Hepatocyte (in vitro differentiated cells): Measurements from ENCODE around the gene SCFD2.

Source experiments
- EZH2 ChIP-seq: fragments of 200-600 bp; sonication (generic); IDR thresholded peaks from 2 replicates; pipeline ENCODE4 v1.6.1; 2016; ENCODE audit warnings: antibody characterized with exemption, mild to moderate bottlenecking, borderline replicate concordance
- TF ChIP-seq, protein P1 (sequence below): fragments of 200-600 bp; sonication (generic); IDR thresholded peaks from 2 replicates; pipeline ENCODE4 v1.5.1; 2016; ENCODE audit warnings: antibody characterized with exemption, mild to moderate bottlenecking; ENCODE audit not compliant: poor library complexity

DNA sequence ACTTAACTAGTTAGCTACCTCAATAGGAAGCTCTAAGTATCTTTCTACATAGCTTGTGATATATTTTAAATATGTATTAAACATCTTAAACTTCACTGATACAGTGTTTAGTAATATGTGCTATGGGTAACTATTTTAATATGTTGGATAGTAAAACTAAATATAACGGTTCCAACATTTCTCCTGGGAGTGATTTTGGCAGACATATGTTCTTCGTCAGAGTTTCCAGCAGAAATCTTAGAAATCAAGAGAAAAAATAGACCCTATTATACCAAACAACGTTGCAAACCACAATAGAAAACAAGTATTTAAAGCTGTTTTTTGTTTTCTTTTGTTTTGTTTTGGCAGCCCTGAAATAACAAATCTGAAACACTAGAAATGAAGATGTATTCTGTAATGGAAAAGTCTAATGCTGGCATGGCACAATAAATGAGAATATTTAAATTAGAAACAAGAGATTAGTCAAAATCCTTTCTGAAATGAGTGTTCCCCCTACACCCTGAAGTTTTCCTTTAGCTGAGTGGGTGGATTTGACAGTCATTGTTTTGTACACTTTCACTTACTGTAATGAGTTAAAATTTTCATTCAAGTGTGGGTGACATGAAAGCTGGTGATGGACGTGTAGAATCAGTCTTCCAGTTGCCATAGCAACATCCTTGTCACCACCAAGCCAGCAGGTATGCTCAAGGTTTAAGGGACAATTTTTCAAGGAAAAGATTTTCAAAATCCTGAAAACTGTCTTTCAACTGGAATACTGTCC, 233.5 kb downstream of the SCFD2 start:
- TF ChIP-seq, protein P1, sequence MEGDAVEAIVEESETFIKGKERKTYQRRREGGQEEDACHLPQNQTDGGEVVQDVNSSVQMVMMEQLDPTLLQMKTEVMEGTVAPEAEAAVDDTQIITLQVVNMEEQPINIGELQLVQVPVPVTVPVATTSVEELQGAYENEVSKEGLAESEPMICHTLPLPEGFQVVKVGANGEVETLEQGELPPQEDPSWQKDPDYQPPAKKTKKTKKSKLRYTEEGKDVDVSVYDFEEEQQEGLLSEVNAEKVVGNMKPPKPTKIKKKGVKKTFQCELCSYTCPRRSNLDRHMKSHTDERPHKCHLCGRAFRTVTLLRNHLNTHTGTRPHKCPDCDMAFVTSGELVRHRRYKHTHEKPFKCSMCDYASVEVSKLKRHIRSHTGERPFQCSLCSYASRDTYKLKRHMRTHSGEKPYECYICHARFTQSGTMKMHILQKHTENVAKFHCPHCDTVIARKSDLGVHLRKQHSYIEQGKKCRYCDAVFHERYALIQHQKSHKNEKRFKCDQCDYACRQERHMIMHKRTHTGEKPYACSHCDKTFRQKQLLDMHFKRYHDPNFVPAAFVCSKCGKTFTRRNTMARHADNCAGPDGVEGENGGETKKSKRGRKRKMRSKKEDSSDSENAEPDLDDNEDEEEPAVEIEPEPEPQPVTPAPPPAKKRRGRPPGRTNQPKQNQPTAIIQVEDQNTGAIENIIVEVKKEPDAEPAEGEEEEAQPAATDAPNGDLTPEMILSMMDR, result no peak
- no peak for TF ChIP-seq EZH2
